NCI-H82 treated with DMSO at 0.1 percent for 48 hours (cell line): ENCODE measurements around the gene ZNF516.

Source experiments
- DNase-seq: peaks from one replicate; lab custom pipeline; 2025; ENCODE audit not compliant: unreplicated experiment; lab: John Stamatoyannopoulos, UW

ZNF516 gene

GRCh38 chr18:76404345-76404831, 90.7 kb downstream of the ZNF516 start:
- DNase-seq, result no peak

DNA sequence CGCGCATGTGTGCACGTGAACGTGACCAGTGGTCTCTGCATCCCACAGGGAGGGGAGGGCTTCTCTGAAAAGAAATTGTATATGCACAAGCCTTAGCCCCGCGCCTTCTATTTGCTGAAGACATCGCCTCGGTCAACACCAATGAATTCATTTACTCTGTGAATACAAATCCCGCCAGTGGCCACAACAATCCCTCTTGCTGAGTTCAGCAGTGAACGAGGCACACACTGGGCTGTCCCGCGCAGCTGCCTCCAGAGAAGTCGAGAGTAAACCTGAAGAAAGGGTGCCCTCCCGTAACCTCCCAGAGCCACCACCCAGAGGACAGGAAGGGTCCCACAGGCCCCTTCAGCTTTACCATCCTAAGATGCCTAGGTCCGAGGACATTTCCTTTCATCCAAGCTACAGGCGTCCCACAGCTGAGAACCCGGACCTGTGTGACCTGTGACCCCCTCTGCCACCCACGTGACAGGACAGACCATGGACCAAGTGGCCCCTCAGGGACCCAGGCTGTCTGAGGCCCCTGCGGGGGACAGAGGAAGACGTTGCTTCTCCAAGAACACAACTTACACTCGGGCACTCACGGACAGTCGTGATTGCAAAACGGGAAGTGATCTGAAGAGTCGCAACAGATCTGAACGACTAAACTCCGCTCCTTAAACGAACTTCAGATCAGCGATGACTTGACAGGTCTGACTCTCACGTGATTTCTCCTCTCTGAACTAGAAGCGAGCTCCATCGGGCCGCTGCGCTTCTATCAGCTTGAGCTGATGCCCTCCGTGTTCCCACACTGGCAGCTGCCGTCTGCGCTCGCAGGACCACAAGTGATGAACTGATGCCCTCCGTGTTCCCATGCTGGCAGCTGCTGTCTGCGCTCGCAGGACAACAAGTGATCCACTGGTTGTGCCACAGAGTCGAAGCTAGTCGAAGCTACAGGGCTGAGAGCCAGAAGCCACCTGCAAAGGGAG, 92.7 kb downstream of the ZNF516 start:
- no peak for DNase-seq

DNA sequence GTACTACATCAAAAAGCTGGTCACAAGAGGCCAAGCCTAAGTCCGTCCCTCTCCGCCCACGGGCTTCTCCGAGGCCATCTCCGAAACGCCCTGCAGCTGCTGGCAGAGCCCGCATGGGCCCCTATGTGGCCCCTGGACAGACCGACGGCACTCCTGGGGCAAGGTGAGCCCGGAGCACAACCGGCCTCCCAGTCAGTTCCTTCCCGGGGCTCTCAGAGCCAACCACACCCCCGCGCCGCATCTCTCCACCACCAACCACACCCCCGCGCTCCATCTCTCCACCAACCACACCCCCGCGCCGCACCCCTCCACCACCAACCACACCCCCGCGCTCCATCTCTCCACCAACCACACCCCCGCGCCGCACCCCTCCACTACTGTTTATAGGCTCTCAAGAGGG, 93.5 kb downstream of the ZNF516 start:
- DNase-seq, result no peak

GRCh38 chr18:76399613-76400391, 95.2 kb downstream of the ZNF516 start:
- peak; percentile 10 for DNase-seq

- DNase-seq, result peak; percentile 51
Observed at GRCh38 chr18:76398896-76399612, 96.0 kb downstream of the ZNF516 start.

DNA sequence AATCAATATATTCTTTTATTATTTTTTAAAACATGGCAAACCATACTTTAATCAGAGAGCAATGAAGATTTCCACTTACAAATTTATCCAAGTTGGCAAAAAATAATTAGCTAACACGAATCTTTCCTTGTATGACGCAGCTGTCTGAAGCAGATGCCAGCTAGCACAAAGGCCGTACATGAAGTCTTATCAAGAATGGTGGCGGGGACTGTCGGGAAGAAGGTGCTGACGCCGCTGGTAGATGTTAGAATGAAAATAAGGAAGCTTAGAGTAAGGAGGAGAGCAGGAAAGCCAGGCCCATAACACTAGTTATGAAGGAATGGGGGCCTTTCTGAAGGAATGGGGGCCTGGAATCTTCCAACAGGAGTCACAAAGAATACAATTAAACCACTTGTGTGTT, 96.7 kb downstream of the ZNF516 start:
- DNase-seq, result no peak

- no peak for DNase-seq
Observed at GRCh38 chr18:76397631-76398030, 97.4 kb downstream of the ZNF516 start.

DNA sequence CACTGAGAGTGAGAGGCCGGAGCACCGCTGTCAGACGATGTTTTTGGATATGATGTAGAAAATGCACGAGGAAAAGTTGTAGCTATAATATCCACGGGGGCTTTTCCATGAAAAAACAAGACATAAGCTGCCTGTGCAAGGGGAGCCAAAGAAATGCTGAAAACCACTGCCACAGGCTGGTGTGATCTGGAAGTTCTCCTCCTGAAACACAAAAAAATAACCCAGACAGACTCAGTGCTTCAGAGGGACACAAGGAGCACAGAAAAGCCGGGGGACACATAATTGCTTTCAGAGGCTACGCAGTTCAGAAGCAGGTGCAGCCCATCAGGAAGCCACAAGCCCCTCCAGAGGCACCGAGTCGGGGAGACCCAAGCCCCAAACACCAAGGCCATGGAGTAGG, 98.2 kb downstream of the ZNF516 start:
- no peak for DNase-seq

DNA sequence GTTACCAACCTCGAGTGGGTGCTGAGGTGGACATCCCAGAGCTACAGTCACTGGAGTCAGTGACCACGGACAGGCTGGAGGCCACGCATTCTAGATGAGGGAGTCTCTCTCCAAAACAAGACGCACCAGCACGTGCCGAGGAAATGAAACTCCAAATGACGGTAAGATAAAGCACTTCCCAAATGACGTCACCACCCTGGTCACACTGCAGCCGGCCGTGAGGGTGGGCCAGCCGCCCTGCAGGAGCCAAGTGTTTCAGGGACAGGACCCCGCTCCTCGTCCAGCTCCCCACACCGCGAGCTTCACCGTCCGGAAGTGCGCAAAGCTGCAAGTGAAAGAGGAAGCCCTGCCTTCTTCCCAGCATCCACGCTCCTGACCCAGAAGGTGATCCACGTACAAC, 99.4 kb downstream of the ZNF516 start:
- no peak for DNase-seq

GRCh38 chr18:76394780-76395476, 100.1 kb downstream of the ZNF516 start:
- no peak for DNase-seq

DNA sequence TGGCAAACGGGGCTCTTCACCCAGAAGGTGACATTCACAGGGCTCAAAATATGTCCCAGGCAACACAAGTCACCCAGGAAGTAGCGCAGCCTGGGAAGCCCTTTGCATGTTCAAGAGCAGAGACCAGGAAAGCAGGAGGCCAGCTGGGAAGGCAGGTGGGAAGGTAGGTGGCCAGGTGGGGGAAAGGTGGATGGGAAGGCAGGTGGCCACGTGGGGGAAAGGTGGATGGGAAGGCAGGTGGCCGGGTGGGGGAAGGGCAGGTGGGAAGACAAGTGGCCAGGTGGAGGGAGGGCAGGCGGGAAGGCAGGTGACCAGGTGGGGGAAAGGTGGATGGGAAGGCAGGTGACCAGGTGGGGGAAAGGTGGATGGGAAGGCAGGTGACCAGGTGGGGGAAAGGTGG, 102.7 kb downstream of the ZNF516 start:
- DNase-seq, result no peak

DNA sequence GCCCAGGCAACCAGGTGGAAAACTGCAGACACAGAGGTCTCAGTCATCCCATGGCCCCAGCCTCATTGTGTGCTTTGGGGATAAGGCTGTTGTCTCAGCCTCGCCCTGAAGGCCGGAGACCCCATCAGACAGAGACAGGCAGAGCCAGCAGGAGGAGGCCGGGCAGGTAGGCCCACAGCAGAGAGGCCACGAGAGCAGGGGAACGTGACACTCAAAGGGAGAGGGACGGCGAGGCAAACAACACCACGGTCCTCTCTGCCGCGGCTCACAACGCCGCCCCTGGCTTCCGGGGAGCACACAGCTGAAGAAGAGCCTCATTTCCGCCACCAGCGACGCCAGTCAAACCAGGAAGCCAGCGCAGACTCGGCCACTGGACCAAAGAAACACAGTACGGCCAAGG, 103.3 kb downstream of the ZNF516 start:
- DNase-seq, result no peak

DNA sequence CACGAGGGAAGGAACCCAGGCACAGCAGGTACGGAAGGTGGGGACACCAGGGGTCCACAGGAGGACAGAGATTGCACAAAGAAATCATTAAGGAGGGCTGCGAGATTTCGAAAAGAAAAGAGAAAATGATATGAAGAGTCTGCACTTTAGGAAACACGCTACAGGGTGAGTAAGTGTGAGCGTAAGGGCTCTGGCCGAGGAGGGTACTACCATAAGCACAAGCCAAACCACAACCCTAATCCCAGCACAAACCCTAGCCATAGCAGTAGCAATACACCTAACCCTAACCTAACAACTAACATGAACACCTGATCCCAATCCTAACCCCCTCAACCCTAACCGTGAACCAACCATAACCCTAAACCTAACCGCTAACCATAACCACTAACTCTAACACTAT, 104.0 kb downstream of the ZNF516 start:
- no peak for DNase-seq

DNA sequence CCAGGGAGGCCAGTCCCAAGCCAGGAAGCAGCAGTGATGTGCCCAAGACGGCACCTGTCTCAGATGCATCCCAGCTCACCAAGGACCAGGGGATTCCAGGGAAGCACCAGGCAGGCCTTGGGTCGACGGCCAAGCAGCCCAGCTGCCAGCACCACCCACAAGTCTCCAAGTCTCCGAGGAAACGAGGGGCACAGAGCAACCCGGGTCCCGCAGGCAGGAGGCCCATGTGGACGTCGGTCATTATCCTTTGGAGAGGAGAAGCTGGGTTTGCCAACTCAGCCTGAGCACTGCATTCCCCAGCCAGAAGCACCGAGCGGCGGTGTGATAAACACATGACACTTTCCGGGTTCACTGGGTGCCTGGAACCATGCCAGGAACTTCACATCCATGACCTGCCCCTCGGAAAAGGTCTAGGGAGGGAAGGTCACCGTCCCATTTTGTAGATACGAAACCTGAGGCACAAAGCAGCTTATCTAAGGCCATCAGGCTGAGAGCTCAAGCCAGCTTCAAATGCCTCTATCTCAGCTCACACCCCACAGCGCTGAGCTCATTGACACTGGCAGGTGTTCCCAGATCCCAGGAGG, 104.5 kb downstream of the ZNF516 start:
- DNase-seq, result no peak

- no peak for DNase-seq
Observed at GRCh38 chr18:76389716-76390115, 105.3 kb downstream of the ZNF516 start.

DNA sequence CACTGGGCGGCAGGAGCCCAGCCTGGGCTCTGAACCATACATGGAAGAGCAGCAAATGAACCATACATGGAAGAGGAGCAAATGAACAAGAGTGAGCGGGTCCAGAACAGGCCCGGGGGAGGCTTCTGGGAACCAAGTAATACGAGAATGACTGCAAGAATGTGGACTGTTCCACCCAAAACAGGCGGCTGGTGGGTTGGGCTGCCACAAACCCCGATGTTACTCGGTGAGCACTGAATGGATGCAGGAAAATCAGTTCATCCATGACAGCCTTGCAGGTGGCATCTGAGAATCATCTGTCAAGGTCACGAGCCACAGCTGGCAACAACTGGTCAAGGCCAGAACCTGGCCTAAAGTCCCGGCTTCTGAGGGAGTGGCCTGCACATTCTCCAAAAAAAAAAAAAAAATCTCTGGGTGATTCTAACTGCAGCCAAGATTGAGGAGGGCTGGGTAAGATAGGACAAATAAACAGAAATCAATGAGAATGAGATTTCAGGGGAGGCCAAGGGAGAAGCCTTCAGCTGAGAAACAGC, 106.1 kb downstream of the ZNF516 start:
- no peak for DNase-seq

DNA sequence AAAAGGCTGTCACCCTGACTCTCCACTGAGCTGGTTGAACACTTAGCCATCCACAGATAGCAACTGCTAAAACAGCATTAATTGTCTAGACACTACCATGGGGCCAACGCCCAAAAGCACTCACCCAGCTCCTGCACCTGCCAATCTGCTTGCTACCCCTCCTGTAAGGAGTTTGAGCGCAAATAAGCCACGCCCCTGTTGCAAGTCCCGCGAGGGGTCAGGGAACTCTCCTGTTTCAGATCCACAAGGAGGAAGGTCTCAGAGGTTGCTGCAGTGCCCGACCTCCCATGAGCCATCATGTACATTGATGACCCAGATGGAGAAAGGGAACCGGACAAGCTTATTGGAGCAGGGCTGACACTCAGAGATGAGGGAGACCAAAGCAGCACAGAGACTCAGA, 106.8 kb downstream of the ZNF516 start:
- DNase-seq, result no peak

DNA sequence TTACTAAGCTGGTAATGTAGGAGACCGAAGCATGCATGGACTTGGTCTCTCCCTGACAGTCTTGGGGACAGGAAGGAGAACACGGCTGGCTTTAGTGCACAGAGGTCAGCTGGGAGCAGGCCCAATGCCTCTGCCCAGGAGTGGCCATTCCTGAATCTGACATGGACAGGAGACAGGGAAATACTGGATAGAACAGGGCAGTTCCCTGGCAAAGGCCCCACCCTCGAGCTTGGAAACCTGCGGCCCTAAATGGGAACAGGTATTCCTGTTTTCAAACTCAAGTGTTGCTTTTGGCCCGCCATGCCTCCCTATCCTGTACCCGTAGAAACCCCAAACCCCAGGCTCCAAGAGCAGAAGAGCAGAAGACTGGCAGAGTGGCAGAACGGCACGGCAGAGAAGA, 107.4 kb downstream of the ZNF516 start:
- no peak for DNase-seq

DNA sequence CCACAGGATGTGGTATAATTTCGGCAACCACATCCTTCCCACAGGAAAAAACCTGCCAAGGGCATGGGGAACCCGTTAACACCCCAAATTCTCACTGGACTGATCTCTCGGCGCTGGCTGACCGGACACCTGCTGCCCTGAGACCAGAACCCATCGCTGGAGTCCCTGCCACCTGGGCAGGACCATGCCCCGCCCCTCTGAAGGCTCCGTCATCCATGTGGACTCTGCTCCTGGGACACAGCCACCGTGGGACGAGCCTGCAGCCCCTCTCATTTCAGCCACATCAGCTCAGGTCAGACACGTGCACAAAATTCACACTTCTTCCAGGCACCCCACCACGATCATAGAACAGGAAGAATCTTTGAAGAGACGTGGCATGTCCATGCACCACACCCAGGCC, 108.2 kb downstream of the ZNF516 start:
- DNase-seq, result no peak

GRCh38 chr18:76386071-76386470, 109.0 kb downstream of the ZNF516 start:
- no peak for DNase-seq
